ENCODE data around the gene EML4. TPM values are rescaled to one million over a fixed set of nuclear protein-coding genes. Genes with fewer than 3 reads are reported as not detected.
A peak's percentile ranks its signal among the peaks of the same experiment; 100 is the strongest.

Gene EML4
- total RNA-seq, 3 donors from 2014 or later (not counting 1 experiment from before 2014, with no cell fraction given), result 88.4 to 136 (median 91.5) TPM

DNA sequence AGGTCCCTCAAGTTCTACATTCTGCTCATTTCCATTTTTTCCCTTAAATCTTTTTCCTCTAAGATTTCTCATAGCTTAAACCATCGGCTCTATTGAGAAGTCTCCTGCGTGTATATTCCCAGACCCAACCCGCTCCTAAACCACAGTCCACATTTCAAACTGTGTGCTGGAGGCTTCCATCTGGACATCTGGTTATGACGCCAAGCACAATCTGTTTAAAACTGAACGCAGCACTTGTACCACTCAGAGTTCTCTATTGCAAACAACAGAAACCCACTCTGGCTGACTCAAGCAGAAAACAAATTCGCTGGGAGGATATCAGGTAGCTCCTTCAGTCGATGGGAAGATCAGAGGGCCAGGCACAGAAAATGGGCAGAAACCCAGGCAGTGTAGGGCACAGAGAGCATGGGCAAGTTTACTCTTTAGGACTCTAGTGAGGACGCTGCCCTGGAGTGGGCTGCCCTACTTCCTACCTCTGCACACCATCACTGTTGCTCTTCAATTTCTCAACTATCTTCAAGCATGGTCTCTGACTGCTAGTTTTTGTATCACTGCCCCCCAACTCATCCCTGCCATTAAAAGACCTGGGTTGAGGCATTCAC lies 5.6 kb upstream of the EML4 start:
- no peaks in the 10 kb centered on the region for H3K9me3 ChIP-seq (ENCODE audit: control insufficient read depth, insufficient read depth, low read length)
- no peak overlapping the region for H3K4me3 ChIP-seq (ENCODE audit: low read length)
- 96% methylated on average over 8 of the region's 8 CpGs for WGBS (ENCODE audit: insufficient coverage)
- Mint-ChIP-seq H3K9me3 (no peaks in the 10 kb centered on the region), H3K36me3 (no peaks in the 10 kb centered on the region), H3K27me3 (ENCODE audit: low read depth in 2 of 2) (peaks cover 17 to 18% of the 10 kb centered on the region in 2 donors), H3K4me1 (no peaks in the 10 kb centered on the region), H3K27ac (no peak overlapping the region), H3K4me3 (no peak overlapping the region)
- H3K4me1 ChIP-seq (ENCODE audit: control insufficient read depth, insufficient read depth, low read length), result peaks cover under 1% of the 10 kb centered on the region
- TF ChIP-seq, protein P1, sequence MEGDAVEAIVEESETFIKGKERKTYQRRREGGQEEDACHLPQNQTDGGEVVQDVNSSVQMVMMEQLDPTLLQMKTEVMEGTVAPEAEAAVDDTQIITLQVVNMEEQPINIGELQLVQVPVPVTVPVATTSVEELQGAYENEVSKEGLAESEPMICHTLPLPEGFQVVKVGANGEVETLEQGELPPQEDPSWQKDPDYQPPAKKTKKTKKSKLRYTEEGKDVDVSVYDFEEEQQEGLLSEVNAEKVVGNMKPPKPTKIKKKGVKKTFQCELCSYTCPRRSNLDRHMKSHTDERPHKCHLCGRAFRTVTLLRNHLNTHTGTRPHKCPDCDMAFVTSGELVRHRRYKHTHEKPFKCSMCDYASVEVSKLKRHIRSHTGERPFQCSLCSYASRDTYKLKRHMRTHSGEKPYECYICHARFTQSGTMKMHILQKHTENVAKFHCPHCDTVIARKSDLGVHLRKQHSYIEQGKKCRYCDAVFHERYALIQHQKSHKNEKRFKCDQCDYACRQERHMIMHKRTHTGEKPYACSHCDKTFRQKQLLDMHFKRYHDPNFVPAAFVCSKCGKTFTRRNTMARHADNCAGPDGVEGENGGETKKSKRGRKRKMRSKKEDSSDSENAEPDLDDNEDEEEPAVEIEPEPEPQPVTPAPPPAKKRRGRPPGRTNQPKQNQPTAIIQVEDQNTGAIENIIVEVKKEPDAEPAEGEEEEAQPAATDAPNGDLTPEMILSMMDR (IDR thresholded peaks at IDR 0.05), result no peak
- DNase-seq (no peak), ATAC-seq (no peak)
- no peak overlapping the region for H3K27ac ChIP-seq (ENCODE audit: low read length)
- no peaks in the 10 kb centered on the region for H3K27me3 ChIP-seq (ENCODE audit: control insufficient read depth, insufficient read depth, low read length)
- intact Hi-C loops (cut with micrococcal nuclease), result no loop called here
- H3K36me3 ChIP-seq (ENCODE audit: control insufficient read depth, insufficient read depth, low read length), result no peaks in the 10 kb centered on the region

GRCh38 chr2:42164046-42164445 lies 5.1 kb upstream of the EML4 start:
- TF ChIP-seq, protein P1 (IDR thresholded peaks at IDR 0.05), result no peak
- intact Hi-C loops (cut with micrococcal nuclease), result no loop called here
- Histone ChIP-seq H3K36me3 (ENCODE audit: control insufficient read depth, insufficient read depth, low read length) (no peaks in the 10 kb centered on the region), H3K27ac (ENCODE audit: low read length) (no peak overlapping the region), H3K27me3 (ENCODE audit: control insufficient read depth, insufficient read depth, low read length) (no peaks in the 10 kb centered on the region), H3K4me1 (ENCODE audit: control insufficient read depth, insufficient read depth, low read length) (peaks cover 6% of the 10 kb centered on the region), H3K9me3 (ENCODE audit: control insufficient read depth, insufficient read depth, low read length) (no peaks in the 10 kb centered on the region), H3K4me3 (ENCODE audit: low read length) (no peak overlapping the region)
- H3K4me1 Mint-ChIP-seq, result no peaks in the 10 kb centered on the region
- H3K9me3 Mint-ChIP-seq, result no peaks in the 10 kb centered on the region
- ATAC-seq, result no peak
- H3K4me3 Mint-ChIP-seq, result no peak overlapping the region
- no peaks in the 10 kb centered on the region for H3K36me3 Mint-ChIP-seq
- H3K27me3 Mint-ChIP-seq (ENCODE audit: low read depth in 2 of 2), result peaks cover 17 to 18% of the 10 kb centered on the region in 2 donors
- 92% methylated on average over 3 of the region's 3 CpGs for WGBS (ENCODE audit: insufficient coverage)
- DNase-seq, result no peak
- no peak overlapping the region for H3K27ac Mint-ChIP-seq

GRCh38 chr2:42164971-42165370 lies 4.2 kb upstream of the EML4 start:
- TF ChIP-seq, protein P1 (IDR thresholded peaks at IDR 0.05), result no peak
- intact Hi-C loops (cut with micrococcal nuclease), result no loop called here
- no peak for ATAC-seq

GRCh38 chr2:42167458-42167857 lies 1.7 kb upstream of the EML4 start:
- H3K9me3 ChIP-seq (ENCODE audit: control insufficient read depth, insufficient read depth, low read length), result no peaks in the 10 kb centered on the region
- H3K27ac Mint-ChIP-seq, result no peak overlapping the region
- H3K4me1 ChIP-seq (ENCODE audit: control insufficient read depth, insufficient read depth, low read length), result peaks cover 15% of the 10 kb centered on the region
- intact Hi-C loops (cut with micrococcal nuclease), result no loop called here
- WGBS (ENCODE audit: insufficient coverage), result 90% methylated on average over 2 of the region's 2 CpGs
- no peaks in the 10 kb centered on the region for H3K27me3 ChIP-seq (ENCODE audit: control insufficient read depth, insufficient read depth, low read length)
- no peaks in the 10 kb centered on the region for H3K36me3 ChIP-seq (ENCODE audit: control insufficient read depth, insufficient read depth, low read length)
- H3K36me3 Mint-ChIP-seq, result no peaks in the 10 kb centered on the region
- no peaks in the 10 kb centered on the region for H3K4me1 Mint-ChIP-seq
- no peak overlapping the region for H3K27ac ChIP-seq (ENCODE audit: low read length)
- DNase-seq (no peak), ATAC-seq (no peak)
- peak overlapping the region; percentile 40 for H3K4me3 Mint-ChIP-seq
- H3K9me3 Mint-ChIP-seq, result no peaks in the 10 kb centered on the region
- TF ChIP-seq, protein P1 (IDR thresholded peaks at IDR 0.05), result no peak
- peaks cover 16 to 17% of the 10 kb centered on the region in 2 donors for H3K27me3 Mint-ChIP-seq (ENCODE audit: low read depth in 2 of 2)
- no peak overlapping the region for H3K4me3 ChIP-seq (ENCODE audit: low read length)

More at GRCh38 chr2:42164971-42165370, 4.2 kb upstream of the EML4 start:
- DNase-seq, result no peak
- no peak overlapping the region for H3K4me3 ChIP-seq (ENCODE audit: low read length)
- H3K27ac ChIP-seq (ENCODE audit: low read length), result no peak overlapping the region
- Mint-ChIP-seq H3K36me3 (no peaks in the 10 kb centered on the region), H3K4me1 (no peaks in the 10 kb centered on the region), H3K27ac (no peak overlapping the region), H3K27me3 (ENCODE audit: low read depth in 2 of 2) (peaks cover 16 to 17% of the 10 kb centered on the region in 2 donors), H3K9me3 (no peaks in the 10 kb centered on the region), H3K4me3 (no peak overlapping the region)
- no peaks in the 10 kb centered on the region for H3K9me3 ChIP-seq (ENCODE audit: control insufficient read depth, insufficient read depth, low read length)
- H3K4me1 ChIP-seq (ENCODE audit: control insufficient read depth, insufficient read depth, low read length), result peaks cover 10% of the 10 kb centered on the region
- WGBS (ENCODE audit: insufficient coverage), result 100% methylated on average over 1 of the region's 1 CpG
- H3K36me3 ChIP-seq (ENCODE audit: control insufficient read depth, insufficient read depth, low read length), result no peaks in the 10 kb centered on the region
- H3K27me3 ChIP-seq (ENCODE audit: control insufficient read depth, insufficient read depth, low read length), result no peaks in the 10 kb centered on the region

All from natural killer cell (primary cell).